GM12892 (cell line): Measurements from ENCODE around the gene CBLL1.

Experiments used
- POLR2A ChIP-seq: IDR thresholded peaks from 2 replicates; pipeline ENCODE4 v1.6.1; 2011; ENCODE audit warnings: low read depth, low read length, control low read depth
- POLR2AphosphoS5 ChIP-seq: IDR thresholded peaks from 2 replicates; pipeline ENCODE4 v1.6.1; 2011; ENCODE audit warnings: low read depth, low read length, control low read depth

DNA sequence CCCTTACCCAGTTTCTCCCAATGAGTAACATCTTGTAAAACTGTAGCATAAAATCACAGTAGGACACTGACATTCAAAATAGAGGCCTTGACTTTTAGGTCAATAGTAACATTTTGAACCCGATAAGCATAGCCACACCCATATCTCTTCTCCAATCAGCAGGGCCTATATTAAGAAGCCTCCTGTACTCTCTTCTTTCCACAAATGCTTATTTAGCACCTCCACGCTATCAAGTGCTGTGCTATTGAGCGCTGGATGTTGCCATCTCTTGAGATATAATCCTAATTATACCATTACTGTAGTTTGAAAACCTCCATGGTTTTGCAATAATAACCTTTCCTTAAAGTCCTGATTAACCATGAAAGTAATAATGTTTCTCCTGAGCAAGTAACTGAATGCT is 40.1 kb upstream of the CBLL1 start:
- TF ChIP-seq POLR2A (no peak), POLR2AphosphoS5 (no peak)
